ENCODE data around the gene HSF2BP.
"Not testable (repeated sequence)": the region's sequence is repeated elsewhere in the genome, so short reads cannot be mapped to it uniquely, and the experiment has no call there.

The HSF2BP gene

GRCh38 chr21:43616861-43617260 is 42.4 kb downstream of the HSF2BP start:
- DNase-seq, result not testable (repeated sequence)

- DNase-seq, result no peak
Measured at GRCh38 chr21:43614839-43615238, 44.4 kb downstream of the HSF2BP start.

- no peak for DNase-seq
Measured at GRCh38 chr21:43613755-43614638, 45.3 kb downstream of the HSF2BP start.

GRCh38 chr21:43611598-43612369 is 47.5 kb downstream of the HSF2BP start:
- no peak for DNase-seq

- no peak for DNase-seq
Measured at GRCh38 chr21:43609501-43610340, 49.6 kb downstream of the HSF2BP start.

- no peak for DNase-seq
Measured at GRCh38 chr21:43608664-43609063, 50.6 kb downstream of the HSF2BP start.

GRCh38 chr21:43608225-43608624 is 51.1 kb downstream of the HSF2BP start:
- no peak for DNase-seq

- DNase-seq, result no peak
Measured at GRCh38 chr21:43605320-43606215, 53.7 kb downstream of the HSF2BP start.

GRCh38 chr21:43604505-43605204 is 54.6 kb downstream of the HSF2BP start:
- no peak for DNase-seq

GRCh38 chr21:43603641-43604504 is 55.4 kb downstream of the HSF2BP start:
- no peak for DNase-seq

- DNase-seq, result no peak
Measured at GRCh38 chr21:43603233-43603626, 56.1 kb downstream of the HSF2BP start.

GRCh38 chr21:43602266-43603232 is 56.7 kb downstream of the HSF2BP start:
- no peak for DNase-seq

GRCh38 chr21:43600642-43601402 is 58.5 kb downstream of the HSF2BP start:
- no peak for DNase-seq

GRCh38 chr21:43599728-43600127 is 59.6 kb downstream of the HSF2BP start:
- DNase-seq, result no peak

GRCh38 chr21:43598416-43599120 is 60.7 kb downstream of the HSF2BP start:
- no peak for DNase-seq

GRCh38 chr21:43597540-43598250 is 61.6 kb downstream of the HSF2BP start:
- DNase-seq, result no peak

- DNase-seq, result no peak
Measured at GRCh38 chr21:43597052-43597451, 62.2 kb downstream of the HSF2BP start.

All from CD4-positive, alpha-beta T cell treated with Interleukin-4 for 4 hours (primary cell).